Stimulated activated CD4-positive, alpha-beta T cell treated with anti-CD3 and anti-CD28 coated beads, TNF-alpha, amount 100 ng/mL, for 24 hours (primary cell): Measurements from ENCODE around the gene PTDSS2.
"Not testable (repeated sequence)": the region's sequence is repeated elsewhere in the genome, so short reads cannot be mapped to it uniquely, and the experiment has no call there.

Source experiments
- DNase-seq, 3 experiments: peaks; one replicate each; pipeline ENCODE4 v3.0.0-alpha.2; 2020; ENCODE audit warnings: low read depth in 3 of 3

PTDSS2 gene

DNA sequence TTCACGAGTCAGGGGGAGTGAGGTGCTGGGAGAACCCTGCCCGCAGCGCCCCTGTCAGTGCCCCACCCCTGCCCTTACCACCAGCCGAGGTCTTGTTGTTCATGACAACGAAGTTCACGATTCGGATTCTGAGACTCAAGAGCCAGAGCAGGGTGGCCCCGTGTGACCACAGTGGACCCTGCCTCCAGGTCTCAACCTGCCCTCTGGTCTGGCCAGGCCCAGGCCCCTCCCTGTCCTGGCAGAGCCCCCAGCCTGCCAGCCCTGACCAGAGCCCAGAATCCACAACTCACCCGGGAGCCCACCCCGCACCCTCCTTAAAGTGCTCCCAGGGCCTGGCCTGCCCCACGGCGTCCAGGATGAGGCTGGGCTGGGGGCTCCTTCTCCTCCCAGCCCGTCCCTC is 18.2 kb upstream of the PTDSS2 start:
- no peak for DNase-seq

DNA sequence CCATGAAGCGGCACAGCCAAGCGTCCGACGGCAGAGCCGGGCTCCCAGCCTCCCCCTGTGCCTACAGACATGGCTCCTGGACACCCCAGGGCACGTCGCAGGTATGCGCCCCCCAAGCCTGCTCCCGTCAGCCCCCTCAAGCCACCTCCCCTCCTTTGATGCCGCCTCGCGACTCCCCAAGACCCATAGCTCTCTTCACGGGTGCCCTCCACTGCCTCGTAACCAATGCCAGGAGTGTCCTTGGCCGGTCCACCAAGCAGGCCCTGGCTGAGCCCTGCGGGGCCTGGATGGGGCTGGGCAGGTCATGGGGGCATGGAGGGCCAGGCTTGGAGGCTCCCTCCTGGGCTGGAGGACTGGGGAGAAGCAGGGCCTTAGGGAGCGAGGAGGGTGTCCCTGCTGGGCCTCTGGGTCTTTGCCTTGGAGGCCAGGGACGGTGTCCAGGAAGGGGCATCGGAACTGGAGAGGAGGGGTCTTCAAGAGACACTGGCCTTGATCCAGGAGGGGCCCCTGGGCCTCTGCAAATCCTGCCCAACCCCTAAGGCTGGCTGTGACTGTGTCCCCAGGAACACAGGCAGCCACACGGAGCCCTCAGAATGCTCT is 17.5 kb upstream of the PTDSS2 start:
- no peak for DNase-seq

DNA sequence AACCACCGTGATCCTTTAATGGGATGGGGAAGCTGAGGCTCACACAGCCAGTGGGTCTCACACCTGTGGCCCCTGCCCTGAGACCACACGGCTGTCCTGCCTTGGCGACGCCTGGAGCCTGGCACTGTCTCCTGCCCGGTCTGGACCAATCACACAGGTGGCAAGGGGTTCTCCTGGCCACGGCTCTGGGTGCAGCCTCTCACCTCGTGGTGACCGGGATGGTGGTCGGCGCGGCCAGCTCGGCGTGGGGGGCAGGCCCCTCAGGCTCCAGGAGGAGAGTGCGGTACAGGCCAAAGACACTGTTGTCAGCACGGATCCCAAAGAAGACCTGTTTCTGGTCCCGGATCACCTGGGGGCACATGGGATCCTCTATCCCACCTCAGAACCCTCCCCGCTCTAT is 17.0 kb upstream of the PTDSS2 start:
- no peak for DNase-seq

DNA sequence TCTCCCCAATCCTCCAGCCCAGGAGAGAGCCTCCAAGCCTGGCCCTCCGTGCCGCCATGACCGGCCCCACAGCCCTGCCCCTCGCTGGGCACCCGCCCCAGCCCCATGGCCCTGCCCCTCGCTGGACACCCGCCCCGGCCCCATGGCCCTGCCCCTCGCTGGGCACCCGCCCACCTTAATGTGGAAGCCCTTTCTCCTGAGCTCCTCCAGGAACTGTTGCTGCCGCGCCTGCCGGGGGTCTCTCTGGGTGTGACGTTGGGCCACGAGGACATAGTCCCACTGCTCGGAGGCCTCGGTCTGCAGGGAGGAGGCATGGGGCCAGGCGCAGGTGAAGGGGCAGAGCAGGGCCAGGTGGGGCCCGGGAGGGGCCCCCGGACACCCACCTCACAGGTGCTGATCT is 16.4 kb upstream of the PTDSS2 start:
- DNase-seq = no peak

DNA sequence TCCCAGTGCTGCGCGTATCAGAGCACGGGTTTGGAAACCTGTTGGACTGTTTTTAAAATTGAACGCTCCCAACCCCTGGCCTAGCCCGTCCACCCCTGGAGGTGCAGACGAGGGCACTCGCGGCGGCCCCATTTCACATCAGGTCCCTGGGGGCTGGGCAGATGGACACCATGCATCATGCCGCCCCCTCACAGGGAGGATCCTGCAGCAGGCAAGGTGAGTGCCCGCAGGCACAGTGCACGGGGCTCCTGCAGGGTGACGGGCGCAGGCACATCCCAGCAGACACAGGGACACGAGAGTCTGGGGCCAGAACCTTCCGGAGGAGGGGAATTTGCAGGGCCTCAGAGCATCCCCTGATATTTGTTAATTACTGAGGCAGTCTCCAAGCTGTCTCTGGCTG is 15.6 kb upstream of the PTDSS2 start:
- DNase-seq = no peak

DNA sequence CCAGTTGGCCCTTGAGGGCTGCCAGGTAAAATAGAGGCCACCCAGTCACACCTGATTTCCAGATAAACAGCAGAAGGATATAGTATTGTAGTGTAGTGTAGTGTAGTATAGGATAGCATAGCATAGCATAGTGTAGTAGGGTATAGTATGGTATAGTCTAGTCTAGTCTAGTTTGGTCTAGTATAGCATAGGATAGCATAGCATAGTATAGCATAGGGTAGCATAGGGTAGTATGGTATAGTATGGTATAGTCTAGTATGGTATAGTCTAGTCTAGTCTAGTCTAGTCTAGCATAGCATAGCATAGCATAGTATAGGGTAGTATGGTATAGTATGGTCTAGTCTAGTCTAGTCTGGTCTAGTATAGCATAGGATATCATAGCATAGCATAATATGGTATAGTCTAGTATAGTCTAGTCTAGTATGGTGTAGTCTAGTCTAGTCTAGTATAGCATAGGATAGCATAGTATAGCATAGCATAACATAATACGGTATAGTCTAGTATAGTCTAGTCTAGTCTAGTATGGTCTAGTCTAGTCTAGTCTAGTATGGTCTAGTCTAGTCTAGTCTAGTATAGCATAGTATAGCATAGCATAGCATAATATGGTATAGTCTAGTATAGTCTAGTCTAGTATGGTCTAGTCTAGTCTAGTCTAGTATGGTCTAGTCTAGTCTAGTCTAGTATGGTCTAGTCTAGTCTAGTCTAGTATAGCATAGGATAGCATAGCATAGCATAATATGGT is 14.9 kb upstream of the PTDSS2 start:
- DNase-seq = not testable (repeated sequence)

DNA sequence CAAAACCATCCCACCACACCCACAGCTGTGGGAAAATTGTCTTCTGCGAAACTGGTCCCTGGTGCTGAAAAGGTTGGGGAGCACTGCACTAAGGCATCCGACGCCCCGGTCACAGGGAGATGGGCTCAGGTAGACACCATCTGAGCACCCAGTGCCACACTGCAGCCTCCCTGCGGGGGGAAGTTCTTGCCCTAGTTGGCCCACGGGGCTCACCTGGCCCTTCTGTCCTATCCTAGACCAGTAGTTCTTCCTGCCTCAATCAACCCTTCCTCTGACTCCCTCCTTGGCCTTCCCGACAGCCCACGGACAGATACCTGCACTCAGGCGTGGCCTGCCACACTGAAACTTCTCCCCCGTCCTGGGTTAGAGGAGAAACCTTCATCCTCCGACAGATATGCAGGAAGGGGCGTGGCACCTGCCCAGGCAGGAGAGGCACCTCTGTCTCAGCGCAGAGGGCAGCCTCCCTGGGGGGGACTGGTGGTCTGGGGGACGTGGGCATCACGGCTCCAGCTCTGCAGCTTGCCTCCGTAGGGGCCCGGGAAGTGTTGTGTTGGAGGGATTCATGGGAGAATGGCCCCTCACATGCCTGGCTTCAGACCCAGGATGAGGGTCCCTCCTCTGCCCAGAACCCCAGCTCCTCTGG is 12.7 kb upstream of the PTDSS2 start:
- no peak for DNase-seq

DNA sequence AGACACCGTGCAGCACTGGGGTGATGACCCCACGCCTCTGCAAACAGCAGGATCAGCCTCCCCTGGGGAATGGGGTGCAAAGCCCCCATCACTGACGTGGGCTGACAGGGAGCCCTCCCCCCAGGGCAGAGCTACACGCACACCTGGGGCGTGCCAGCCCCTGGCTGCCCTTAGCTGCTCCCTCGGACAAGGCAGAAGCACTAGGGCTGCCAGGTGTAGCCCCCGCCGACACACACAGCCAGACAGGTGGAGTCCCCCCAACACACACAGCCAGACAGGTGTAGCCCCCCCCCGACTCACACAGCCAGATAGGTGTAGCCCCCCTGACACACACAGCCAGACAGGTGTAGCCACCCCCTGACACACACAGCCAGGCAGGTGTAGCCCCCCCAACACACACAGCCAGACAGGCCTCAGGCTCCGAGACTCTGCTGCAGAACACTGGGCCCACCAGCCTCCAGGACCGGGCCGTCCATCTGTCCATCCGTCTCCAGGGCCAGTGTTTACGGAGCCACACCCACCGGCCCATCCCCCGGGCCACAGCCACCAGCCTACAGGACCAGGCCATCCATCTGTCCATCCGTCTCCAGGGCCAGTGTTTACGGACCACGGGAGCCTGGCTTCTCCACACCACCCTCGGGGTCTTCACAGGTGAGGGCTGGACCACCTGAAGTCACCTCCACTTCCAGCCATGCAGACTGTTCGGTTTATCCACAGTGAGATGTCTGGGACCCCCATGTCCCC is 11.8 kb upstream of the PTDSS2 start:
- no peak for DNase-seq

DNA sequence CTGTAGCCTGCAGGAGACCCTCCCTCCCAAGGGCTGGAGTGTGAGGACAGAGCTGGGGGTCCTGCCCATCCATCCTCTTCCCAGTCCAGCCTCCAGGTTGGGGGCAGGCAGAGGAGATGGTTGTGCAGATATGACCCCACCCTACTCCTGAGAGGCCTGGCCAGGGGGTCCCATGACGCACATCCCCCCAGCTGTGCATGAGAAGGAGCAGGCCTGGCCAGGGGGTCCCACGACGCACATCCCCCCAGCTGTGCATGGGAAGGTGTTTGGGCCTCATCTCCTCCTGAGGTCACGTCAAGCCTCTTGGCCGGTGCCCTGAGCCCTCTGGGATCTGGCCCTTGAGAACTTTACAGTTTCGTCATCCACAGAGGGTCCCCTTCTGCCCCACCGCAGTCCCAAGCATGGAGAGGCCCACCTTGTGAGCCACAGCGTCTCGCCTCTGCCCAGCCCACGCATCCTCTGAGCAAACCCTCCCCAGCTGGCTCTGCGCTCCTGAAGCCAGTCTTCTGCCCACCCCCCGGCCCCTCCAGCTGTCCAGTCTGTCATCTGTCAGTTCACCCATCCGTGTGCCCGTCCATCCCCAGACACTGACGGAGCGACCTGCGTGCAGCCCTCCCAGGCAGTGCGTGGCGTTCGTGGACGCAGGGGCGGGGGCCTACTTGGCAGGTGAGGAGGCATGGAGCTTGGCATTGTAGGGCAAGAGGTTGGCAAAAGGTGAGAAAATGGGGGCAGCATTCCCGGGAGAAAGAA is 10.6 kb upstream of the PTDSS2 start:
- DNase-seq = no peak

DNA sequence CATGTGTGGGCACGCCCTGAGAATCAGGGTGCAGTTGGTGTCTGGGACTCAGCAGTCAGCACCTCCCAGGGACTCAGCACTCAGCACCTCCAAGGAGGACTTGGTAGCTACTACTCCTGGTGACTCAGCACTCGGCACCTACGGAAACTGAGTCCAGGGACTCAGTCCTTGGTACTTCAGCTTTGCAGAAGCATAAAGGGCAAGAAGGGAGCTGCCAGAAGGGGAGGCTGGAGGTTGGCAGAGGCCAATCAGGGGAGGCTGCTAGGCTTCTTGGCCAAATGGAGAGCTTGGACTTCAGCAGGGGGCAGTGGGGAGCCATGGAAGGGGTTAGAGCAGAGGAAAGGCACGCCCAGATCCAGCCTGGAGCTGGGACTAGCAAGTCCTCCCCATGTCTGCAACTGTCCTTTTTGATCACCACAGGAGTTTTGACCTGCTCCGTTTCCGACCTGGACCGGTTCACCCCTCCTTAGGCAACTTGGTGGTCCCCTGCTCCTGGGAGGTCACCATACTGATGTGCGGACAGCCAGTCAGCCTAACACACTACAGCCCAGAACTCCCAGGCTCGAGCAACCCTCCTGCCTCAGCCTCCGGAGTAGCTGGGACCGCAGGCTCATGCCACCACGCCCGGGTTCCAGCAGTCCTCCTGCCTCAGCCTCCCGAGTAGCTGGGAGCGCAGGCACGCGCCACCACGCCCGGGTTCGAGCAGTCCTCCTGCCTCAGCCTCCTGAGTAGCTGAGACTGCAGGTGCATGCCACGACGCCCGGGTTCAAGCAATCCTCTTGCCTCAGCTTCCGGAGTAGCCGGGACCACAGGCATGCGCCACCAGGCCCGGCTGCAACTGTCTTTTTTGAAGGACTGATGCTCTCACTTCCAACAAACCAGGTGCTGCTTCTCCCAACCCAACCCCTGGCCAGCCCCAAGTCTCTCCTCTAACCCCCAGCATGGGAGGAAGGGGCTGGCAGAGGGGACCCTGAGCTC is 9.7 kb upstream of the PTDSS2 start:
- no peak for DNase-seq

DNA sequence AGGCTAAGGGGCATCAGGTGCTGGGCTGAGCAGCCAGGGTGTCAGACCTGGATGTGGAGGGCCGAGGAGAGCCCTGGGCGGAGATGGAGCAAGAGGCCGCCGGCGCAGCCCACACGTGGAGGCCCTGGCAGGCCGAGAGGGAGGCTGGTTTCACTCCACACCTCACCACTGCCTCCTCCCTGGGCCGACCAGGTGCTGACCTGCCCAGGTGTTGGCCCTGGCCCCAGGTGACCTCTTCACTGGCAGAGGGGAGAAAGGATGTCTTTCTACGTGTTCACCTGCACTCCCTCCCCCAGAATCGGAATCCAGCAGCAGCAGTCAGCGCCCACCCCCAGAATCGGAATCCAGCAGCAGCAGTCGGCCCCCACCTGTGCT is 9.0 kb upstream of the PTDSS2 start:
- no peak for DNase-seq

DNA sequence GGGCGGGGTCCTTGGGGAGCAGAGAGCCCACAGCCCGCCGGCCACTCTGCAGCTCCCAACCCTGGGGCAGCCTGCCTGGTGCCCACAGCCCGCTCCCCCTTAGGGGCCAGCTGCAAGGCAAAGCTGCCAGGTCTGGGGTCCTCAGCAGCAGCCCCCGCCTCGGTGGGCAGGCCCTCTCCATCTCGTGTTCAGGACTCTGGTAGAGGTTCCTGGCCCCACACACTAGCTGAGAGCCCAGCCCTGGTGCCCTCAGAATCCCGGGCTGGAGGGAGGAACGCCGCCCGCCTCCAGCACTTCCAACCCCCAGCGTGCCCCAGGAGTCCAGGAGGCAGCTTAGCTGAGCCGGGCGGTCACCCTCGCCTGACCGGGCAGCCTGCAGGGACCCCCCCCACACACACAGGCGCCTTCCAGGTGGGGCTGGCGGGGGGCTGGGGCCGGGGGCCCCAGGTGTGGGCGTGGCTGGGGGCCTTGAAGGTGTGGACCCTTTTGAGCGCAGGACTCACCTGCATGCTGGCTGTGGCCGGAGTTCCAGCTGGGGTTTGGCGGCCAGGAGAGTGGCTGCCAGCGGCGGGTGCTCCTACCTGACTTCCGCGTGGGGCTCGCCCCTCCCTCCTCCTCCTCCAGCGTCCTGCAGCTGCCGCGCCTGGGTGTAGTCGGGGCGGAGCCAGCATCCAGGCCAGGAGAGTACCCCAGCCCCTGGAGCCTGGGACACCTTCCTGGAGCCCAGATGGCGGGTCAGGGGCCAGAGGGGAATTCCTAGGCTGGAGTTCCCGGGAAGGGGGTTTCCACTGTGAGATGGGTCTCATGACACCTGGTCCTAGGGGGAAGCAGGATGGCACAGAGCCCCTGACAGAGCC is 8.4 kb upstream of the PTDSS2 start, which contains the start of gene ANO9:
ANO9 (minus strand) TSS at position 594 of the 857 bp plus-strand sequence; CDS start at position 509, 85 bp downstream.
- peak in 1 of 3 experiments; percentile 68 for DNase-seq

DNA sequence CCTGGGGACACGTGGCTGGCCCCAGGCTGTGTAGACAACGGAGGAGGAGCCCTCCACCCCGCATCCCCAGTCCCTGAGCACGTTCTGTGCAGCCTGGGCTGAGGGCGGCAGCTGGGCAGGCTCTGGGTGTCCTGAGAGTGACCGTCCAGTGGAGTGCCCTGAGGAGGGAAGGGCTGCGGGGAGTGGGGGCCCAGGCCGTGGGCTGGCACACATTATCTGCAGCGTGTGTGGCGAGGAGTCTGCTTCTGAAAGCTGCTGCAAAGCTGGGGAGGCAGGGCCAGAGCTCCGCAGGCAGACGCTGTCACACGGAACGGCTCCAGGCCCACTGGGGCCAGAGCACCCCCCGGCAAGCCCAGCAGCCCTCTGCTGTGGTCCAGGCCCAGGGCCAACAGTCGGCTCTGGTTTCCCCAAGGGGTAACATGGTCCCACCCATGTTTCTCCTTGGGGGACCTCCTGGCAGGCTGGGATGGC is 7.4 kb upstream of the PTDSS2 start:
- DNase-seq = no peak

DNA sequence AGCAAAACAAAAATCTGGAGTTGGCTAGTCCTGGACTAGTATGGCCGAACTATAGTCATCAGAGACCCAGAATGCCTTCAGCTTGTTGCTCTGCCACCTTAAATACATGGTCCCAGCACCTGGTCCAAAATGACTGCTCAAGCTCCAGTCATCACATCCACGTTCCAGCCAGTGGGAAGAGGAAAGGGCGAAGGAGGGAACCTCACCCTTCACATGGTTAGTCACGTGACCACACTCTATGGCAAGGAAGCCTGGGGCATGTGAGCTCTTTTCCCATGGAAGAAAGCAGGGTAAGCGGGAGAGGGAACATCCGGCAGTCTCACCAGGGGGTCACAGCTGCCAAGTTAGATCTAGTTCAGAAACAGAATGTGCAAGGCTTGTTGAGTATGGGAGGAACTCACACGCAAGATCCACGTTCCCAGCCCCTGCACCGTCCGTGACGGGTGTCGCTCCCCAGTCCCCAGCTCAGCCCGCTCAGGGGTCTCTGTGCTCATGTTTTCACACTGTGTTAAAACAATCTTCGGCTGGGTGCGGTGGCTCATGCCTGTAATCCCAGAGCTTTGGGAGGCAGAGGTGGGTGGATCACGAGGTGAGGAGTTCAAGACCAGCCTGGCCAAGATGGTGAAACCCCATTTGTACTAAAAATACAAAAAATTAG is 6.4 kb upstream of the PTDSS2 start:
- no peak for DNase-seq

DNA sequence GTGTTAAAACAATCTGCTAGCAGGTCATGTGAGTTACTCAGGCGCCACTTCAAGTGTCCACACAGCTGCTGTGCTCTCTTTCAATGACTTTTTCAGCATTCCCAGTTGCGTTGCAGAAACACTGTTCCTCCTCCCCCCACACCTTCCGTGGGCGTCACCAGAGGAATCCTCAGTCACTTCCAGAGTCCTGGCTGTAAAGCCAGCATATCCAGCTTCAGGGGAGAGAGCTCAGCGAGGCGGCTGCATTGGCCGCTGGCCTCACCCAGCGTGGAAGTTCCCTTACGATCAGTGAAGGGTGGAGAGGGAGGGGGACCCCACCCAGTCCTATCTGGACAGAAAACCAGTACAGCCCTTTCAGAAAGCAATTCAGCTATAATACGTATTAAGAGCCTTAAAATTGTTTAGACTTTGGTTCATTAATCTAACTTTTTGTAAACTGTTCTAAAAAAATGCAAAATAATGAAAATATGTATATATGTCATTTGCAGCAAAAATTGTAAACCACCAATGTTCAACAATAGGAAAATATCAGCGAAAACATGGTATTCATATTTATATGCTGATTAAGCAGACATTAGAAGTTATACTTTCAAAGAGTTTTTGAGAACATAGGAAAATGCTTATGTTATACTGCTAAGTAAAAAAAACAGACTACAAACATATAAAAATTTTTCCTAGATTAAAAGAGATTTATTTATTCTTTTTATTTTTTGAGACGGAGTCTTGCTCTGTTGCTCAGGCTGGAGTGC is 5.5 kb upstream of the PTDSS2 start:
- DNase-seq = no peak

DNA sequence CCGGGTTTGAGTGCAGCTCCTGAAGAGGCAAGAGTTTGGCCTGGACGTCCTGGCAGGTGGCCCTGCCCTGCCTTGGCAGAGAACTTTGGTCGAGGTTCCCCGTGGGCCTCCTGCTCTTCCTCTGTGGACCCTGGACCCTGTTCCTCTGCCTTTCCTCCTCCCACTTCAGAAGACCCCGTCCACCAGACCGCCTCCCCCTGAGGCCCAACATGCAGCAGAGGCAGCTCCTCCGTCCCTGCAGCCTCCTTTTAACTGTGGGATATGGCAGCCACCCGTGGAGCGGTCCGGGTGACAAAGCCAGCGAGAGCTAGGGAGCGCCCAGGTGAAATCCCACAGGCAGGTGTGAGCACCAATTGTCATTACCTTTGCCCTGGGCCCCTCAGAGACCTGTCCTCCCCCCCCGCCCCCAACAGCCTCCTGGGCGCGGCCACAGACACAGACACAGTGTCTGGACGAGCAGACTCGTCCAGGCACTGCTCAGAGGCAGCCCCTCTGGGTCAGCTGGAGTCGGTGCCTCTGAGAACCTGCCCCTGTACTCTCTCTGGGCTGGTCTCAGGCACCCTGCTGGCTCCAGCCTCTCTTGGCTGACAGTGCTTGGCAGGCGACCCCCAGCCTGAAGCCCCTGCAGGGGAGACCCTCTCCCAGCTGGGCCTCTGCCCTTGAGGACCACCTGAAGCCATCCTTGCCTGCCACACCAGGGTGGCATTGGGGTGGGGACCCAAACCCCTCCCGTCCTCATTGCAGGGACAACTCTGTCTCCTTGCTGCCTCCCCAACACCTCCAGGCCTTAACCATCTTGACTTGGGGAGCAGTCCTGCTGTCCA is 4.1 kb upstream of the PTDSS2 start:
- DNase-seq = no peak

DNA sequence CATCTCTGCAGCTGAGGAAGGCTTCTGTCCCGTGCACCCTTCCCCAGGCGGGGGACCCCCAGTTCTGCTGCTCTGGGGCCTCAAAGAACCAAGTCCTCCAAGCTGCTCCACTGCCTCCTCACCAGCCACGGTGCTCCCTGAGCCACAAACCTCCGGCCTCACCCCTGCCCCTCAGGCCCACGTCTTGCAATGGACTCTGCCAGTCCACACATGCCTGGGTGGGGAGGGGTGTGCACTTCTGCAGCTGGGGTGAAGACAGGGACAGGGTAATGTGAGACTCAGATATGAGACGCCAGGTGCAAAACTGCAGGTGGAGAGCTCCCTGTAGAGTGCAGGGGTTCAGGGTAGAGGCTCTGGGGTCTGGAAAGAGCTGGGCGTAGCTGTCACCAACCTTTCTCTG is 3.2 kb upstream of the PTDSS2 start:
- DNase-seq = no peak
